Naive thymus-derived CD4-positive, alpha-beta T cell (primary cell): Measurements from ENCODE around the gene RTN4IP1. TPM values are rescaled to one million over a fixed set of nuclear protein-coding genes. Genes with fewer than 3 reads are reported as not detected.

Experiments
- ATAC-seq: fragments of 150-1000 bp; cut with Tn5 transposase; 2 replicates; pipeline ENCODE4 v1.10.0; 2021; ENCODE audit warnings: mild to moderate bottlenecking, moderate library complexity
- CTCF ChIA-PET: fragments of 350-600 bp; sonication (Branson Sonifier 250); formaldehyde crosslinking; loops from one replicate; lab custom pipeline; 2021; ENCODE audit warnings: antibody characterized with exemption; lab: Charles Lee
- POLR2A ChIA-PET: fragments of 350-600 bp; sonication (Branson Sonifier 250); formaldehyde crosslinking; loops from one replicate; lab custom pipeline; 2021; ENCODE audit warnings: antibody characterized with exemption, inconsistent platforms; lab: Charles Lee
- DNase-seq, 9 donors: peaks; one replicate each; pipeline versions ENCODE4 v3.0.0 to v3.0.0-alpha.2; 2020 to 2022; ENCODE audit warnings: mixed read lengths in 1 of 9
- H3K27ac ChIP-seq: one replicate; pipeline ENCODE4 v1.7.0; 2013; ENCODE audit warnings: mild to moderate bottlenecking, low read depth, low read length, moderate library complexity
- H3K27me3 ChIP-seq, 2 donors: one replicate each; pipeline ENCODE4 v1.7.0; 2013; ENCODE audit warnings: low read length in 2 of 2, mild to moderate bottlenecking in 2 of 2, moderate library complexity in 2 of 2; ENCODE audit not compliant: control insufficient read depth in 2 of 2, insufficient read depth in 2 of 2
- H3K36me3 ChIP-seq, 3 experiments: 1 replicate in 2 of 3; 2 replicates in 1 of 3; pipeline ENCODE4 v1.7.0; 2013; ENCODE audit warnings: low read length in 3 of 3, mild to moderate bottlenecking in 3 of 3, moderate library complexity in 1 of 3; ENCODE audit not compliant: insufficient read depth in 3 of 3, control insufficient read depth in 2 of 3
- H3K4me1 ChIP-seq, 2 donors: one replicate each; pipeline ENCODE4 v1.7.0; 2013; ENCODE audit warnings: low read length in 2 of 2, mild to moderate bottlenecking in 2 of 2, moderate library complexity in 1 of 2; ENCODE audit not compliant: control insufficient read depth in 2 of 2, insufficient read depth in 2 of 2
- H3K4me3 ChIP-seq: 2 replicates; pipeline ENCODE4 v1.7.0; 2013; ENCODE audit warnings: mild to moderate bottlenecking, low read length
- H3K9me3 ChIP-seq, 3 experiments: 1 replicate in 2 of 3; 2 replicates in 1 of 3; pipeline ENCODE4 v1.7.0; 2013; ENCODE audit warnings: low read length in 3 of 3; ENCODE audit not compliant: control insufficient read depth in 2 of 3
- H3K27ac Mint-ChIP-seq, 9 donors: one replicate each; pipeline ENCODE4 v1.8.0; 2020 to 2022; ENCODE audit warnings: mixed read lengths in 9 of 9, mild to moderate bottlenecking in 8 of 9, moderate library complexity in 5 of 9, inconsistent platforms in 2 of 9
- H3K27me3 Mint-ChIP-seq, 5 donors: one replicate each; pipeline ENCODE4 v1.8.0; 2021 to 2022; ENCODE audit warnings: mixed read lengths in 5 of 5, mild to moderate bottlenecking in 1 of 5
- H3K36me3 Mint-ChIP-seq, 5 donors: one replicate each; pipeline ENCODE4 v1.8.0; 2020 to 2022; ENCODE audit warnings: mixed read lengths in 5 of 5, mild to moderate bottlenecking in 3 of 5, inconsistent platforms in 1 of 5
- H3K4me1 Mint-ChIP-seq, 7 donors: one replicate each; pipeline ENCODE4 v1.8.0; 2020 to 2022; ENCODE audit warnings: mixed read lengths in 7 of 7, mild to moderate bottlenecking in 3 of 7, inconsistent platforms in 1 of 7
- H3K4me3 Mint-ChIP-seq, 10 donors: one replicate each; pipeline ENCODE4 v1.8.0; 2020 to 2022; ENCODE audit warnings: mild to moderate bottlenecking in 10 of 10, mixed read lengths in 10 of 10, moderate library complexity in 6 of 10, inconsistent platforms in 2 of 10
- H3K9me3 Mint-ChIP-seq, 11 donors: one replicate each; pipeline ENCODE4 v1.8.0; 2020 to 2022; ENCODE audit warnings: mixed read lengths in 11 of 11, mild to moderate bottlenecking in 4 of 11, inconsistent platforms in 1 of 11, moderate library complexity in 1 of 11
- intact Hi-C, 2 donors: fragments of 100-400 bp; cut with micrococcal nuclease; formaldehyde crosslinking; loops; one replicate each; pipeline ENCODE4 v1.15.1; 2023
- polyA plus RNA-seq, 2 donors: library from polyadenylated mRNA; unstranded; fragments of 300-500 nt; fragmentation: Illumina TruSeq; gene quantifications; one replicate each; pipeline ENCODE4 v1.2.3, GENCODE V29; 2021
- total RNA-seq, 6 experiments: library from RNA in 5 of 6; stranded (reverse) in 5 of 6; gene quantifications; 1 replicate in 5 of 6; 2 replicates in 1 of 6; pipeline ENCODE4 v1.2.3 and lab custom pipeline; 2021 to 2026

RTN4IP1 gene
- total and polyA plus RNA-seq, 7 experiments from 2014 or later = 5.1 to 9.4 (median 5.8) TPM

- ChIA-PET POLR2A (no interaction called here), CTCF (interaction anchor here (1.5 kb wide), 1 partner anchor 136 kb away, joined by 3 read pairs; no protein-coding TSS in a partner anchor)
- H3K4me3 Mint-ChIP-seq = no peak overlapping the region
- intact Hi-C loops = no loop called here
- Histone ChIP-seq H3K36me3 (peaks cover 0 to 51% (median 4%) of the 10 kb centered on the region in 3 experiments), H3K9me3 (no peaks in the 10 kb centered on the region), H3K4me3 (no peak overlapping the region), H3K27me3 (no peaks in the 10 kb centered on the region), H3K27ac (no peak overlapping the region), H3K4me1 (no peaks in the 10 kb centered on the region)
- H3K4me1 Mint-ChIP-seq = peaks cover 0 to 16% (median 0%) of the 10 kb centered on the region in 7 donors
- ATAC-seq (no peak), DNase-seq (no peak)
- H3K27ac Mint-ChIP-seq = peak overlapping the region in 2 of 9 donors; percentile 9 to 59
- no peaks in the 10 kb centered on the region for H3K9me3 Mint-ChIP-seq
- H3K27me3 Mint-ChIP-seq = no peaks in the 10 kb centered on the region
- H3K36me3 Mint-ChIP-seq = peaks cover 7 to 43% (median 9%) of the 10 kb centered on the region in 5 donors
Measured at GRCh38 chr6:106581468-106581867, 47.8 kb downstream of the RTN4IP1 start.

- H3K27me3 ChIP-seq = no peaks in the 10 kb centered on the region
- DNase-seq = no peak
- H3K4me1 ChIP-seq = no peaks in the 10 kb centered on the region
- Mint-ChIP-seq H3K36me3 (peaks cover 6 to 43% (median 9%) of the 10 kb centered on the region in 5 donors), H3K4me1 (peaks cover 0 to 22% (median 0%) of the 10 kb centered on the region in 7 donors), H3K27ac (no peak overlapping the region), H3K9me3 (no peaks in the 10 kb centered on the region), H3K4me3 (no peak overlapping the region), H3K27me3 (no peaks in the 10 kb centered on the region)
- H3K9me3 ChIP-seq = no peaks in the 10 kb centered on the region
- H3K36me3 ChIP-seq = peaks cover 0 to 42% (median 4%) of the 10 kb centered on the region in 3 experiments
- ChIA-PET CTCF (interaction anchor here (1.6 kb wide), 1 partner anchor 12 kb away, joined by 5 read pairs; no protein-coding TSS in a partner anchor), POLR2A (no interaction called here)
- intact Hi-C loops = no loop called here
- no peak overlapping the region for H3K27ac ChIP-seq
- H3K4me3 ChIP-seq = no peak overlapping the region
- ATAC-seq = no peak
Measured at GRCh38 chr6:106579281-106579680, 50.0 kb downstream of the RTN4IP1 start.

GRCh38 chr6:106574741-106575458 lies 54.4 kb downstream of the RTN4IP1 start:
- no peaks in the 10 kb centered on the region for H3K27me3 ChIP-seq
- intact Hi-C loops = no loop called here
- Mint-ChIP-seq H3K4me3 (no peak overlapping the region), H3K36me3 (peaks cover 0 to 18% (median 7%) of the 10 kb centered on the region in 5 donors), H3K27me3 (no peaks in the 10 kb centered on the region), H3K27ac (no peak overlapping the region), H3K9me3 (no peaks in the 10 kb centered on the region), H3K4me1 (peaks cover 0 to 21% (median 0%) of the 10 kb centered on the region in 7 donors)
- no peak for DNase-seq
- ATAC-seq = no peak
- no peaks in the 10 kb centered on the region for H3K4me1 ChIP-seq
- no peaks in the 10 kb centered on the region for H3K9me3 ChIP-seq
- ChIA-PET POLR2A (no interaction called here), CTCF (no interaction called here)
- no peak overlapping the region for H3K27ac ChIP-seq
- H3K36me3 ChIP-seq = peaks cover 4 to 27% (median 7%) of the 10 kb centered on the region in 3 experiments
- no peak overlapping the region for H3K4me3 ChIP-seq

- peaks cover 6 to 19% (median 9%) of the 10 kb centered on the region in 5 donors for H3K36me3 Mint-ChIP-seq
- no peaks in the 10 kb centered on the region for H3K27me3 ChIP-seq
- H3K36me3 ChIP-seq = peaks cover 4 to 38% (median 13%) of the 10 kb centered on the region in 3 experiments
- H3K9me3 Mint-ChIP-seq = no peaks in the 10 kb centered on the region
- no peak overlapping the region for H3K4me3 ChIP-seq
- DNase-seq (no peak), ATAC-seq (no peak)
- ChIA-PET POLR2A (no interaction called here), CTCF (interaction anchor here (0.7 to 1.8 kb wide), 2 partner anchors 10 to 128 kb away, joined by 3 to 5 read pairs; no protein-coding TSS in a partner anchor)
- peak overlapping the region in 8 of 9 donors; percentile 1 to 87 (median 59) for H3K27ac Mint-ChIP-seq
- no peak overlapping the region for H3K4me3 Mint-ChIP-seq
- no peaks in the 10 kb centered on the region for H3K9me3 ChIP-seq
- H3K4me1 Mint-ChIP-seq = peaks cover 0 to 13% (median 0%) of the 10 kb centered on the region in 7 donors
- H3K27ac ChIP-seq = no peak overlapping the region
- H3K4me1 ChIP-seq = no peaks in the 10 kb centered on the region
- H3K27me3 Mint-ChIP-seq = no peaks in the 10 kb centered on the region
- intact Hi-C loops = no loop called here
Measured at GRCh38 chr6:106572875-106573585, 56.3 kb downstream of the RTN4IP1 start.

GRCh38 chr6:106572436-106572835 lies 56.9 kb downstream of the RTN4IP1 start:
- ChIA-PET CTCF (interaction anchor here (0.7 to 1.8 kb wide), 2 partner anchors 9 to 127 kb away, joined by 3 to 5 read pairs; no protein-coding TSS in a partner anchor), POLR2A (no interaction called here)
- H3K36me3 ChIP-seq = peaks cover 3 to 42% (median 16%) of the 10 kb centered on the region in 3 experiments
- ATAC-seq (no peak), DNase-seq (no peak)
- H3K9me3 ChIP-seq = no peaks in the 10 kb centered on the region
- Mint-ChIP-seq H3K4me1 (peaks cover 0 to 11% (median 0%) of the 10 kb centered on the region in 7 donors), H3K27ac (peak overlapping the region; percentile 18 to 65 (median 48)), H3K27me3 (no peaks in the 10 kb centered on the region), H3K36me3 (peaks cover 6 to 22% (median 12%) of the 10 kb centered on the region in 5 donors), H3K9me3 (no peaks in the 10 kb centered on the region), H3K4me3 (no peak overlapping the region)
- H3K4me1 ChIP-seq = no peaks in the 10 kb centered on the region
- no peak overlapping the region for H3K27ac ChIP-seq
- no peak overlapping the region for H3K4me3 ChIP-seq
- intact Hi-C loops = no loop called here
- H3K27me3 ChIP-seq = no peaks in the 10 kb centered on the region

GRCh38 chr6:106569428-106569827 lies 59.9 kb downstream of the RTN4IP1 start:
- H3K4me1 Mint-ChIP-seq = peaks cover 0 to 6% (median 0%) of the 10 kb centered on the region in 7 donors
- H3K27ac Mint-ChIP-seq = no peak overlapping the region
- H3K27me3 Mint-ChIP-seq = no peaks in the 10 kb centered on the region
- Histone ChIP-seq H3K4me3 (no peak overlapping the region), H3K9me3 (no peaks in the 10 kb centered on the region), H3K4me1 (no peaks in the 10 kb centered on the region), H3K27me3 (no peaks in the 10 kb centered on the region), H3K36me3 (peaks cover 3 to 41% (median 26%) of the 10 kb centered on the region in 3 experiments), H3K27ac (no peak overlapping the region)
- POLR2A ChIA-PET = interaction anchor here (1.3 kb wide), 1 partner anchor 121 kb away, joined by 3 read pairs; no protein-coding TSS in a partner anchor
- no peaks in the 10 kb centered on the region for H3K9me3 Mint-ChIP-seq
- CTCF ChIA-PET = interaction anchor here (1.1 to 19.1 kb wide), 2 partner anchors 126 to 410 kb away, joined by 8 to 325 read pairs; no protein-coding TSS in a partner anchor
- DNase-seq (no peak), ATAC-seq (no peak)
- H3K4me3 Mint-ChIP-seq = no peak overlapping the region
- intact Hi-C loops = loop anchor here in 1 of 2 donors (10.0 kb wide), 1 partner anchor 205 kb away; the partner anchor contains the start of gene CRYBG1
- peaks cover 8 to 20% (median 13%) of the 10 kb centered on the region in 5 donors for H3K36me3 Mint-ChIP-seq
